ENCODE results near the gene ICAM5. TPM values are rescaled to one million over a fixed set of nuclear protein-coding genes. Genes with fewer than 3 reads are reported as not detected.

ICAM5 gene
- total and polyA plus RNA-seq, 10 of the 15 experiments (the other 5 are each of a cell fraction or from before 2014, with no cell fraction given), result 0.14 to 4.6 (median 0.94) TPM; not detected in 2

DNA sequence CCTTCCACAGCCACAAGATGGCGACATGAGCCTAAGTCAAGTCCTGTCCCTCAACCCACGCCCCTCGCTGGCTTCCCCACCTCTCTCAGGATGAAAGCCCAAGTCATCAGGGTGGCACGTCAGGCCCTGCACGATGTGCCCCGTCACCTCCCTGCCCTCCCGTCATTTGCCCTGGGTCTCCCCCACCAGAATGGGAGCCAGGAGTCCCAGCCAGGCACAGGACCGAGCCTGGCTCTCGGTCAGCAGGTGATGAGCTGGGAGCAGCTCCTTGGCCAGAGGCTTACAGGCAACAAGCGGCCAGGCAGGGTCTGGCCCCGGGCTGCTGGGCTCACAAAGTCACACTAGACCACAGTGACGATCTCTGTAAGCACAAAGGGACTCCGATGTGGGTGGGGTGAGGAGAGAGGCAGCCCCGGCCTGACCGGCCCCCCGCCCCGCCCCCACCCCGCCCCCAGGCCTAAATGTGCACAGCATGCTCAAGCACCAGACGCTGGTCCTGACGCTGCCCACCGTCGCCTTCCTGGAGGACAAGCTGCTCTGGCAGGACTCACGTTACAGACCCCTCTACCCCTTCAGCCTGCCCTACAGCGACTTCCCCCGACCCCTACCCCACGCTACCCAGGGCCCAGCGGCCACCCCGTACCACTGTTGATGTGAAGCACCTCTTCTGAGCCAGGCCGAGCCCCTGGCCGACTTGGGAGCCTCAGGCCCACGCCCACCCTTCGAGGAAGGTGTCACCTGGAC is 30.4 kb upstream of the ICAM5 start:
- H3K27me3 ChIP-seq (replicated peaks in 1 of 2; ENCODE audit: control insufficient read depth in 2 of 2, insufficient read depth in 2 of 2, low read length in 1 of 2), result no peaks in the 10 kb centered on the region
- ChIA-PET CTCF (interaction anchor here (0.6 to 5.2 kb wide), 36 partner anchors 9 to 1143 kb away, joined by 3 to 186 read pairs (median 5); partner anchors contain the start of genes CDC37, DNMT1, ICAM1 and ICAM4), RAD21 (ENCODE audit: unreplicated experiment) (interaction anchor here (0.5 to 7.2 kb wide), 25 partner anchors 9 to 327 kb away, joined by 3 to 107 read pairs (median 4); partner anchors contain the start of genes CDC37, DNMT1, ICAM1 and ICAM5), POLR2A (interaction anchor here (0.5 to 3.8 kb wide), 10 partner anchors 12 to 400 kb away, joined by 3 to 32 read pairs (median 4); partner anchors contain the start of genes ICAM1 and ICAM5), SMC1A (ENCODE audit: uncharacterized antibody, unreplicated experiment) (interaction anchor here (0.5 to 5.6 kb wide), 17 partner anchors 8 to 143 kb away, joined by 3 to 83 read pairs (median 4); partner anchors contain the start of genes CDC37, ICAM1, ICAM5 and MRPL4)
- no TSS peak for BruUV-seq (replicated peaks)
- H3K4me1 ChIP-seq (ENCODE audit: control insufficient read depth, insufficient read depth, low read length), result peaks cover 11% of the 10 kb centered on the region
- peaks cover 17 to 23% of the 10 kb centered on the region in 2 experiments; a peak in 3 of 4 replicates for H3K36me3 ChIP-seq (ENCODE audit: control insufficient read depth in 2 of 2, insufficient read depth in 2 of 2, low read length in 1 of 2)
- H3K9me3 ChIP-seq (replicated peaks; ENCODE audit: control insufficient read depth, insufficient read depth, low read length), result no peaks in the 10 kb centered on the region; the same call in 2 of the 3 replicates
- no peak overlapping the region for H3K4me2 ChIP-seq (ENCODE audit: control insufficient read depth, insufficient read depth)
- H3K79me2 ChIP-seq (ENCODE audit: control insufficient read depth, insufficient read depth, low read length), result peaks cover 2% of the 10 kb centered on the region
- intact Hi-C loops (cut with micrococcal nuclease; ENCODE audit: unreplicated experiment) (loop anchor here (1.0 kb wide), 1 partner anchor 130 kb away; no protein-coding TSS in a partner anchor), in situ Hi-C loops (cut with MboI) (loop anchor here (5.0 kb wide), 1 partner anchor 322 kb away; the partner anchor contains the start of gene OLFM2)
- ATAC-seq (peak; percentile 91), FAIRE-seq (peak; percentile 90), DNase-seq (ENCODE audit: low read depth, low spot score) (no peak)
- H3K4me3 ChIP-seq, result no peak overlapping the region
- WGBS (ENCODE audit: insufficient coverage, insufficient replicate concordance, low lambda C conversion rate, missing lambda C conversion rate), result 55% methylated on average over 22 of the region's 32 CpGs
- no peak overlapping the region for H3K9ac ChIP-seq (ENCODE audit: control insufficient read depth, insufficient read depth, low read length)
- 0 out of 2 replicates have a peak overlapping the region, but pooled peaks have one; percentile 27 for H3K27ac ChIP-seq (ENCODE audit: control insufficient read depth, insufficient read depth)
- no peak overlapping the region for H2AFZ ChIP-seq (ENCODE audit: control insufficient read depth, low read depth, low read length)
- no peaks in the 10 kb centered on the region for H4K20me1 ChIP-seq (ENCODE audit: control insufficient read depth, insufficient read depth)
- TF ChIP-seq BCL11A (IDR thresholded peaks at IDR 0.05; ENCODE audit: low read depth, low read length) (no peak), POLR2A (IDR thresholded peaks at IDR 0.05; ENCODE audit: low read depth, low read length) (peak; percentile 72), YY1 (IDR thresholded peaks at IDR 0.05; ENCODE audit: low read depth, low read length) (peak; percentile 50; the same call in 1 of the 2 replicates), SUZ12 (IDR thresholded peaks at IDR 0.05; ENCODE audit: unreplicated experiment) (no peak), CBFB (IDR thresholded peaks at IDR 0.05; ENCODE audit: low read depth) (0 out of 2 replicates have a peak, but pooled peaks have one; percentile 40), IKZF1 (conservative IDR thresholded peaks at IDR 0.05) (0 out of 2 replicates have a peak, but pooled peaks have one; percentile 13), POLR2AphosphoS5 (IDR thresholded peaks at IDR 0.05; ENCODE audit: low read length) (peak; percentile 32; the same call in 1 of the 2 replicates), HSF1 (IDR thresholded peaks at IDR 0.05; ENCODE audit: low read depth, low read length) (no peak), HDAC6 (IDR thresholded peaks at IDR 0.05; ENCODE audit: unreplicated experiment) (no peak), EGR1 (IDR thresholded peaks at IDR 0.05; ENCODE audit: borderline replicate concordance in 1 of 2, low read depth in 2 of 2, low read length in 2 of 2) (no peak), SMARCA5 (IDR thresholded peaks at IDR 0.05) (0 out of 2 replicates have a peak, but pooled peaks have one; percentile 14), ESRRA (IDR thresholded peaks at IDR 0.05; ENCODE audit: low read length) (0 out of 2 replicates have a peak, but pooled peaks have one; percentile 84), PKNOX1 (IDR thresholded peaks at IDR 0.05) (peak; percentile 77), HDGF (IDR thresholded peaks at IDR 0.05) (peak; percentile 89)
- TF ChIP-seq, protein P1, sequence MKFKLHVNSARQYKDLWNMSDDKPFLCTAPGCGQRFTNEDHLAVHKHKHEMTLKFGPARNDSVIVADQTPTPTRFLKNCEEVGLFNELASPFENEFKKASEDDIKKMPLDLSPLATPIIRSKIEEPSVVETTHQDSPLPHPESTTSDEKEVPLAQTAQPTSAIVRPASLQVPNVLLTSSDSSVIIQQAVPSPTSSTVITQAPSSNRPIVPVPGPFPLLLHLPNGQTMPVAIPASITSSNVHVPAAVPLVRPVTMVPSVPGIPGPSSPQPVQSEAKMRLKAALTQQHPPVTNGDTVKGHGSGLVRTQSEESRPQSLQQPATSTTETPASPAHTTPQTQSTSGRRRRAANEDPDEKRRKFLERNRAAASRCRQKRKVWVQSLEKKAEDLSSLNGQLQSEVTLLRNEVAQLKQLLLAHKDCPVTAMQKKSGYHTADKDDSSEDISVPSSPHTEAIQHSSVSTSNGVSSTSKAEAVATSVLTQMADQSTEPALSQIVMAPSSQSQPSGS (IDR thresholded peaks at IDR 0.05; ENCODE audit: low read length), result no peak
- TF ChIP-seq, protein P2, sequence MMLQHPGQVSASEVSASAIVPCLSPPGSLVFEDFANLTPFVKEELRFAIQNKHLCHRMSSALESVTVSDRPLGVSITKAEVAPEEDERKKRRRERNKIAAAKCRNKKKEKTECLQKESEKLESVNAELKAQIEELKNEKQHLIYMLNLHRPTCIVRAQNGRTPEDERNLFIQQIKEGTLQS (IDR thresholded peaks at IDR 0.05; ENCODE audit: borderline replicate concordance, extremely low read depth, low read depth, low read length), result no peak
- TF ChIP-seq, protein P3, sequence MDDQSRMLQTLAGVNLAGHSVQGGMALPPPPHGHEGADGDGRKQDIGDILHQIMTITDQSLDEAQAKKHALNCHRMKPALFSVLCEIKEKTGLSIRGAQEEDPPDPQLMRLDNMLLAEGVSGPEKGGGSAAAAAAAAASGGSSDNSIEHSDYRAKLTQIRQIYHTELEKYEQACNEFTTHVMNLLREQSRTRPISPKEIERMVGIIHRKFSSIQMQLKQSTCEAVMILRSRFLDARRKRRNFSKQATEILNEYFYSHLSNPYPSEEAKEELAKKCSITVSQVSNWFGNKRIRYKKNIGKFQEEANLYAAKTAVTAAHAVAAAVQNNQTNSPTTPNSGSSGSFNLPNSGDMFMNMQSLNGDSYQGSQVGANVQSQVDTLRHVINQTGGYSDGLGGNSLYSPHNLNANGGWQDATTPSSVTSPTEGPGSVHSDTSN (IDR thresholded peaks at IDR 0.05; ENCODE audit: insufficient replicate concordance, low read depth, low read length), result peak; percentile 5

All from GM12878 (cell line).